ENCODE measurements around the gene PAFAH1B2. TPM values are rescaled to one million over a fixed set of nuclear protein-coding genes. Genes with fewer than 3 reads are reported as not detected.

The PAFAH1B2 gene
- polyA plus RNA-seq, 1 experiment = 51.2 TPM

- no peak for DNase-seq (ENCODE audit: low read depth)
- H3K4me3 ChIP-seq (ENCODE audit: low read depth, low read length) = no peak overlapping the region
- peaks cover 31% of the 10 kb centered on the region for H3K36me3 ChIP-seq (ENCODE audit: control insufficient read depth, insufficient read depth, low read length)
- ChIA-PET POLR2A (no interaction called here), CTCF (interaction anchor here (1.4 kb wide), 1 partner anchor 31 kb away, joined by 5 read pairs; no protein-coding TSS in a partner anchor)
- no peaks in the 10 kb centered on the region for H3K27me3 ChIP-seq (ENCODE audit: control insufficient read depth, insufficient read depth, low read length)
- no peak for TF ChIP-seq CTCF (IDR thresholded peaks at IDR 0.05; ENCODE audit: insufficient read depth, low read depth, low read length)
These were observed 46.0 kb downstream of the PAFAH1B2 start for GRCh38 chr11:117189941-117190544.

- ChIA-PET POLR2A (no interaction called here), CTCF (interaction anchor here (2.5 kb wide), 1 partner anchor 11 kb away, joined by 12 read pairs; no protein-coding TSS in a partner anchor)
- Histone ChIP-seq H3K4me3 (ENCODE audit: low read depth, low read length) (no peak overlapping the region), H3K36me3 (ENCODE audit: control insufficient read depth, insufficient read depth, low read length) (peaks cover 34% of the 10 kb centered on the region), H3K27me3 (ENCODE audit: control insufficient read depth, insufficient read depth, low read length) (no peaks in the 10 kb centered on the region)
- TF ChIP-seq CTCF (IDR thresholded peaks at IDR 0.05; ENCODE audit: insufficient read depth, low read depth, low read length) = no peak
- DNase-seq (ENCODE audit: low read depth) = no peak
These were observed 47.8 kb downstream of the PAFAH1B2 start for GRCh38 chr11:117191680-117192400.

GRCh38 chr11:117192401-117192875 is 48.4 kb downstream of the PAFAH1B2 start:
- POLR2A ChIA-PET = no interaction called here
- peaks cover 34% of the 10 kb centered on the region for H3K36me3 ChIP-seq (ENCODE audit: control insufficient read depth, insufficient read depth, low read length)
- CTCF ChIA-PET = interaction anchor here (2.5 kb wide), 1 partner anchor 11 kb away, joined by 12 read pairs; no protein-coding TSS in a partner anchor
- DNase-seq (ENCODE audit: low read depth) = no peak
- H3K4me3 ChIP-seq (ENCODE audit: low read depth, low read length) = no peak overlapping the region
- H3K27me3 ChIP-seq (ENCODE audit: control insufficient read depth, insufficient read depth, low read length) = no peaks in the 10 kb centered on the region
- TF ChIP-seq CTCF (IDR thresholded peaks at IDR 0.05; ENCODE audit: insufficient read depth, low read depth, low read length) = no peak

- ChIA-PET POLR2A (no interaction called here), CTCF (interaction anchor here (1.5 to 2.5 kb wide), 2 partner anchors 8 to 12 kb away, joined by 5 to 12 read pairs; no protein-coding TSS in a partner anchor)
- Histone ChIP-seq H3K27me3 (ENCODE audit: control insufficient read depth, insufficient read depth, low read length) (no peaks in the 10 kb centered on the region), H3K36me3 (ENCODE audit: control insufficient read depth, insufficient read depth, low read length) (peaks cover 34% of the 10 kb centered on the region), H3K4me3 (ENCODE audit: low read depth, low read length) (no peak overlapping the region)
- DNase-seq (ENCODE audit: low read depth) = no peak
- no peak for TF ChIP-seq CTCF (IDR thresholded peaks at IDR 0.05; ENCODE audit: insufficient read depth, low read depth, low read length)
These were observed 49.3 kb downstream of the PAFAH1B2 start for GRCh38 chr11:117193130-117194020.
